ENCODE results near the gene HOXD1.

The HOXD1 gene

GRCh38 chr2:176205126-176205525 lies 16.7 kb downstream of the HOXD1 start:
- Histone ChIP-seq H3K27ac (ENCODE audit: insufficient read depth, low read length, poor library complexity, severe bottlenecking) (no peak overlapping the region), H3K27me3 (replicated peaks; ENCODE audit: control insufficient read depth, insufficient read depth, low read length, poor library complexity, severe bottlenecking) (no peaks in the 10 kb centered on the region), H3K9me3 (ENCODE audit: control insufficient read depth, low read length) (no peaks in the 10 kb centered on the region), H3K4me1 (ENCODE audit: control insufficient read depth, insufficient read depth, low read length, poor library complexity, severe bottlenecking) (no peaks in the 10 kb centered on the region), H3K36me3 (ENCODE audit: control insufficient read depth, insufficient read depth, low read length) (no peaks in the 10 kb centered on the region), H3K4me3 (ENCODE audit: insufficient read depth, low read depth, low read length, poor library complexity, severe bottlenecking) (no peak overlapping the region)
- no peak for DNase-seq

GRCh38 chr2:176206136-176206535 lies 17.7 kb downstream of the HOXD1 start:
- Histone ChIP-seq H3K36me3 (ENCODE audit: control insufficient read depth, insufficient read depth, low read length) (no peaks in the 10 kb centered on the region), H3K4me3 (ENCODE audit: insufficient read depth, low read depth, low read length, poor library complexity, severe bottlenecking) (no peak overlapping the region), H3K27ac (ENCODE audit: insufficient read depth, low read length, poor library complexity, severe bottlenecking) (no peak overlapping the region), H3K4me1 (ENCODE audit: control insufficient read depth, insufficient read depth, low read length, poor library complexity, severe bottlenecking) (no peaks in the 10 kb centered on the region), H3K27me3 (replicated peaks; ENCODE audit: control insufficient read depth, insufficient read depth, low read length, poor library complexity, severe bottlenecking) (no peaks in the 10 kb centered on the region), H3K9me3 (ENCODE audit: control insufficient read depth, low read length) (no peaks in the 10 kb centered on the region)
- no peak for DNase-seq

GRCh38 chr2:176206682-176207081 lies 18.2 kb downstream of the HOXD1 start:
- Histone ChIP-seq H3K4me3 (ENCODE audit: insufficient read depth, low read depth, low read length, poor library complexity, severe bottlenecking) (no peak overlapping the region), H3K27me3 (replicated peaks; ENCODE audit: control insufficient read depth, insufficient read depth, low read length, poor library complexity, severe bottlenecking) (no peaks in the 10 kb centered on the region), H3K27ac (ENCODE audit: insufficient read depth, low read length, poor library complexity, severe bottlenecking) (no peak overlapping the region), H3K9me3 (ENCODE audit: control insufficient read depth, low read length) (no peaks in the 10 kb centered on the region), H3K36me3 (ENCODE audit: control insufficient read depth, insufficient read depth, low read length) (no peaks in the 10 kb centered on the region), H3K4me1 (ENCODE audit: control insufficient read depth, insufficient read depth, low read length, poor library complexity, severe bottlenecking) (no peaks in the 10 kb centered on the region)
- no peak for DNase-seq

- DNase-seq, result no peak
- Histone ChIP-seq H3K9me3 (ENCODE audit: control insufficient read depth, low read length) (no peaks in the 10 kb centered on the region), H3K27ac (ENCODE audit: insufficient read depth, low read length, poor library complexity, severe bottlenecking) (no peak overlapping the region), H3K4me3 (ENCODE audit: insufficient read depth, low read depth, low read length, poor library complexity, severe bottlenecking) (no peak overlapping the region), H3K27me3 (replicated peaks; ENCODE audit: control insufficient read depth, insufficient read depth, low read length, poor library complexity, severe bottlenecking) (no peaks in the 10 kb centered on the region), H3K4me1 (ENCODE audit: control insufficient read depth, insufficient read depth, low read length, poor library complexity, severe bottlenecking) (no peaks in the 10 kb centered on the region), H3K36me3 (ENCODE audit: control insufficient read depth, insufficient read depth, low read length) (no peaks in the 10 kb centered on the region)
Observed at GRCh38 chr2:176211110-176211509, 22.6 kb downstream of the HOXD1 start.

- no peak overlapping the region for H3K4me3 ChIP-seq (ENCODE audit: insufficient read depth, low read depth, low read length, poor library complexity, severe bottlenecking)
- H3K27me3 ChIP-seq (replicated peaks; ENCODE audit: control insufficient read depth, insufficient read depth, low read length, poor library complexity, severe bottlenecking), result no peaks in the 10 kb centered on the region
- H3K36me3 ChIP-seq (ENCODE audit: control insufficient read depth, insufficient read depth, low read length), result no peaks in the 10 kb centered on the region
- no peaks in the 10 kb centered on the region for H3K9me3 ChIP-seq (ENCODE audit: control insufficient read depth, low read length)
- no peaks in the 10 kb centered on the region for H3K4me1 ChIP-seq (ENCODE audit: control insufficient read depth, insufficient read depth, low read length, poor library complexity, severe bottlenecking)
- no peak for DNase-seq
- no peak overlapping the region for H3K27ac ChIP-seq (ENCODE audit: insufficient read depth, low read length, poor library complexity, severe bottlenecking)
Observed at GRCh38 chr2:176212276-176212675, 23.8 kb downstream of the HOXD1 start.

- H3K9me3 ChIP-seq (ENCODE audit: control insufficient read depth, low read length), result no peaks in the 10 kb centered on the region
- H3K27ac ChIP-seq (ENCODE audit: insufficient read depth, low read length, poor library complexity, severe bottlenecking), result no peak overlapping the region
- no peaks in the 10 kb centered on the region for H3K4me1 ChIP-seq (ENCODE audit: control insufficient read depth, insufficient read depth, low read length, poor library complexity, severe bottlenecking)
- H3K36me3 ChIP-seq (ENCODE audit: control insufficient read depth, insufficient read depth, low read length), result no peaks in the 10 kb centered on the region
- H3K27me3 ChIP-seq (replicated peaks; ENCODE audit: control insufficient read depth, insufficient read depth, low read length, poor library complexity, severe bottlenecking), result no peaks in the 10 kb centered on the region
- no peak overlapping the region for H3K4me3 ChIP-seq (ENCODE audit: insufficient read depth, low read depth, low read length, poor library complexity, severe bottlenecking)
- DNase-seq, result no peak
Observed at GRCh38 chr2:176213406-176213805, 24.9 kb downstream of the HOXD1 start.

GRCh38 chr2:176227874-176228273 lies 39.4 kb downstream of the HOXD1 start:
- Histone ChIP-seq H3K4me1 (ENCODE audit: control insufficient read depth, insufficient read depth, low read length, poor library complexity, severe bottlenecking) (no peaks in the 10 kb centered on the region), H3K27ac (ENCODE audit: insufficient read depth, low read length, poor library complexity, severe bottlenecking) (no peak overlapping the region), H3K27me3 (replicated peaks; ENCODE audit: control insufficient read depth, insufficient read depth, low read length, poor library complexity, severe bottlenecking) (peaks cover 6% of the 10 kb centered on the region), H3K4me3 (ENCODE audit: insufficient read depth, low read depth, low read length, poor library complexity, severe bottlenecking) (no peak overlapping the region), H3K9me3 (ENCODE audit: control insufficient read depth, low read length) (no peaks in the 10 kb centered on the region), H3K36me3 (ENCODE audit: control insufficient read depth, insufficient read depth, low read length) (no peaks in the 10 kb centered on the region)
- DNase-seq, result no peak

- DNase-seq, result no peak
- peaks cover 6% of the 10 kb centered on the region for H3K27me3 ChIP-seq (replicated peaks; ENCODE audit: control insufficient read depth, insufficient read depth, low read length, poor library complexity, severe bottlenecking)
Observed at GRCh38 chr2:176234156-176234555, 45.7 kb downstream of the HOXD1 start.

GRCh38 chr2:176234940-176235339 lies 46.5 kb downstream of the HOXD1 start:
- H3K36me3 ChIP-seq (ENCODE audit: control insufficient read depth, insufficient read depth, low read length), result no peaks in the 10 kb centered on the region
- peaks cover 9% of the 10 kb centered on the region for H3K27me3 ChIP-seq (replicated peaks; ENCODE audit: control insufficient read depth, insufficient read depth, low read length, poor library complexity, severe bottlenecking)
- no peak for DNase-seq
- no peak overlapping the region for H3K4me3 ChIP-seq (ENCODE audit: insufficient read depth, low read depth, low read length, poor library complexity, severe bottlenecking)
- H3K4me1 ChIP-seq (ENCODE audit: control insufficient read depth, insufficient read depth, low read length, poor library complexity, severe bottlenecking), result no peaks in the 10 kb centered on the region
- no peak overlapping the region for H3K27ac ChIP-seq (ENCODE audit: insufficient read depth, low read length, poor library complexity, severe bottlenecking)
- no peaks in the 10 kb centered on the region for H3K9me3 ChIP-seq (ENCODE audit: control insufficient read depth, low read length)

More at GRCh38 chr2:176234156-176234555, 45.7 kb downstream of the HOXD1 start:
- H3K27ac ChIP-seq (ENCODE audit: insufficient read depth, low read length, poor library complexity, severe bottlenecking), result no peak overlapping the region
- no peaks in the 10 kb centered on the region for H3K36me3 ChIP-seq (ENCODE audit: control insufficient read depth, insufficient read depth, low read length)
- H3K9me3 ChIP-seq (ENCODE audit: control insufficient read depth, low read length), result no peaks in the 10 kb centered on the region
- no peaks in the 10 kb centered on the region for H3K4me1 ChIP-seq (ENCODE audit: control insufficient read depth, insufficient read depth, low read length, poor library complexity, severe bottlenecking)
- no peak overlapping the region for H3K4me3 ChIP-seq (ENCODE audit: insufficient read depth, low read depth, low read length, poor library complexity, severe bottlenecking)

- no peaks in the 10 kb centered on the region for H3K9me3 ChIP-seq (ENCODE audit: control insufficient read depth, low read length)
- DNase-seq, result no peak
- H3K4me1 ChIP-seq (ENCODE audit: control insufficient read depth, insufficient read depth, low read length, poor library complexity, severe bottlenecking), result no peaks in the 10 kb centered on the region
- no peak overlapping the region for H3K27ac ChIP-seq (ENCODE audit: insufficient read depth, low read length, poor library complexity, severe bottlenecking)
- peaks cover 4% of the 10 kb centered on the region for H3K27me3 ChIP-seq (replicated peaks; ENCODE audit: control insufficient read depth, insufficient read depth, low read length, poor library complexity, severe bottlenecking)
- no peak overlapping the region for H3K4me3 ChIP-seq (ENCODE audit: insufficient read depth, low read depth, low read length, poor library complexity, severe bottlenecking)
- H3K36me3 ChIP-seq (ENCODE audit: control insufficient read depth, insufficient read depth, low read length), result no peaks in the 10 kb centered on the region
Observed at GRCh38 chr2:176237456-176237855, 49.0 kb downstream of the HOXD1 start.

GRCh38 chr2:176239031-176239430 lies 50.6 kb downstream of the HOXD1 start:
- no peak for DNase-seq
- no peak overlapping the region for H3K4me3 ChIP-seq (ENCODE audit: insufficient read depth, low read depth, low read length, poor library complexity, severe bottlenecking)
- H3K9me3 ChIP-seq (ENCODE audit: control insufficient read depth, low read length), result no peaks in the 10 kb centered on the region
- no peak overlapping the region for H3K27ac ChIP-seq (ENCODE audit: insufficient read depth, low read length, poor library complexity, severe bottlenecking)
- H3K36me3 ChIP-seq (ENCODE audit: control insufficient read depth, insufficient read depth, low read length), result no peaks in the 10 kb centered on the region
- peaks cover 4% of the 10 kb centered on the region for H3K27me3 ChIP-seq (replicated peaks; ENCODE audit: control insufficient read depth, insufficient read depth, low read length, poor library complexity, severe bottlenecking)
- H3K4me1 ChIP-seq (ENCODE audit: control insufficient read depth, insufficient read depth, low read length, poor library complexity, severe bottlenecking), result no peaks in the 10 kb centered on the region

All from effector memory CD4-positive, alpha-beta T cell (primary cell).